Middle frontal gyrus (tissue), 1 donor: ENCODE results near the gene B3GNT4.
"Not testable (repeated sequence)": the region's sequence is repeated elsewhere in the genome, so short reads cannot be mapped to it uniquely, and the experiment has no call there.

Experiments used
- DNase-seq: peaks from one replicate; pipeline ENCODE4 v3.0.0-alpha.2; 2015; ENCODE audit warnings: low spot score; ENCODE audit errors: extremely low spot score

The B3GNT4 gene

GRCh38 chr12:122215771-122216170 is 12.3 kb downstream of the B3GNT4 start:
- DNase-seq, result no peak

DNA sequence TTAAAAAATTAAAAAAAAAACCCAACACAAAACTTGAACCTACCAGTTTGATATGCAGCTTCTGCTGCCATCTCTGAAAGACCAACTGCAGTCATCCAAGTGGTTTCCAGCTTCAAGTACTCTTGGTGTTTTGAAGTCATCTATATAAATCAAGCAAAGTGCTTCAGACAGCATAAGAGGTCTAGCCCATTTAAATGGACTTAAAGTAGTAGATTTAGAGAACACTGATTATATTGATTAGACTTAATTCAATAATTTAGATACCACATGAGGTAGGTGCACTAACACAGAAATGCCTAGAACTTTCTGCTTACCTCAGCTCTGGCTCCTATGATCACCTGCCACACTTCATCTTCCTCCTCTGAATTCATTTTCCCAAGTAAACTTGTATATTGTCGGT is 12.9 kb downstream of the B3GNT4 start:
- no peak for DNase-seq

DNA sequence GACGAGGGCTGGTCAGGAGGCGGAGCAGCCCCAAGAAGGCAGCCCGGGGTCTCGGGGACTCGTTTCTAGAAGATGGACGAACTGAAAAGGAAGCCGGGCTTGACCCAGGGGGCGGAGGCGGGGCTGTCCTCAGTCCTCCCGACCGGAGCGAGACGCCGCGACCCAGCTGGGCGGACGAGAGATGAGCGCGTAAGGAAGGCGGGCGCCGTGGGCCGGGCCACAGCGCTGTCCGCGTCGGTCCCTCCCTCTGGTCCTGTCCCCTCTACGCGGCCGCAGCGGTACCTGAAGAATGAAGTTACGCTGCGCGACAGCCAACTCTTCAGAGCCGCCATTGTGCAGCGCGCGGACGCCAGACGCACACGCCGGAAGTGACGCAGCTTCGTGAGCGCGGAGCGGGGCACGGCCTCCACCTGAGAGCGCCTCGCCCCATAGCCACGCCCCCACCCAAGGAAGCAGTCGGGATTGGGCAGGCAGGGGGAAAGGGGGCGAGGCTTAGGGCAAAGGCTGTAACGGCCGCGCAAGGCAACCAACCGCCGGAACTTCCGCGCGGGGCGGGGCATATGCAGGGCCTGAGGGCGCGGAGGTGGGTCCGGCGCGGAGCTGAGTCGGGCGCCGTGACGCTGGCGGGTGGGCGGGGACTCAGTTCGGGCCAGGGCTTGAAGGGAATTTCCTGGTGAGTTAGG is 22.3 kb downstream of the B3GNT4 start, which contains the start of gene DIABLO:
TSS of gene DIABLO (minus strand) at position 370 of the 683 bp plus-strand sequence. CDS start at position 332, 38 bp downstream.
- DNase-seq, result peak; percentile 100

DNA sequence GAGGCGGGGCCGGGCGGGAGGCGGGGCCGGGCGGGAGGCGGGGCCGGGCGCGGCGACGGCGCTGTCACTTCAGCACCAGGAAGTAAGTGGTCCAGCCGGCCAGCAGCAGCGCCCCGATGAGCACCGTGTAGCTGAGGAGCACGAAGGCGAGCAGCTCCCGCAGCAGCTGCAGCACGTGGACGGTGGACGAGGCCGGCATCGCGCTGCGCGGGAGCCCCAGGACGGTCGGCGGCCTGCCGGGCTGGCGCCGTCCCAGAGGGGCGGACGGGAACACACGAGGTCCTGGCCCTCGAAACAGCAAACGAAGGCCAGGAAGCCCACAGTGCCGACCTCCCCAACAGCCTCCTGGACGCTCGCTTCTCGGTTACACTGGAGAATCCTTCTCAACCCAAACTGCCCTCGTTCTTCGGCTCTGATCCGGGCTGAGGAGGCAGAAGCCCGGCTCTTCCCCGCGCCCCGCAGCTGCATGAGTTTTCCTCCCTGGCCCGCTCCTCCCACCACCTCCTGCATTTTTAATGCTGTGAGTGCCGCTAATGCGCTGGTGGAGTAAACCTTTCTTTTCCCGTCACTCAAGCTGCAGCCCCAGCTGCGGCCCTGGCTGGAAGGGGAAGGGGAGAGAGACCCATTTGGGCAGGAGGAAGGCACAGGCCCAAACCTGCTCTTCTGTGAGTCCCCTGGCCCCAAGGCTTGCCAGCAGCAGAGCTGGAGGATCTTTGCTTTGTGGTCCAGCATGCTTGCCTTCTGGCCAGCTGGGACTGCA is 23.0 kb downstream of the B3GNT4 start:
- no peak for DNase-seq

DNA sequence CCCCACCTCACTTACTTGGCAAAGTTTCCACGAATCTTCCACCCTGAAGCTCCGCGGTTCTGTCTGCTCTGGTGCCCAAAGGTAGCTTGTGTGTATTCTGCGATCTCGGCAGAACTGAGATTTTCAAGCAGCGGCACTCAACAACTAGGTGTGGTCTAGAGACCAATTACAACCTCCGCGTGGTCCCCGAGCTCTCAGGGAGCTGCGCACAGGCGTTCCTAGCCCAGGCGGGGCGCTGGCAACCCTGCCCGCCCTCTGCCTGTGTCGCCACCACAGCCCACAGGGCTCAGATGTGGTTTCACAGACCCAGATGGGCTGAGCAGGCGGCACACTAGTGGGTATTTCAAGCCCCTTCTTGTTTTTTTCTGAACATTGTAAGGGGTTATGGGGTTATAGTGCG is 23.8 kb downstream of the B3GNT4 start:
- DNase-seq, result no peak

DNA sequence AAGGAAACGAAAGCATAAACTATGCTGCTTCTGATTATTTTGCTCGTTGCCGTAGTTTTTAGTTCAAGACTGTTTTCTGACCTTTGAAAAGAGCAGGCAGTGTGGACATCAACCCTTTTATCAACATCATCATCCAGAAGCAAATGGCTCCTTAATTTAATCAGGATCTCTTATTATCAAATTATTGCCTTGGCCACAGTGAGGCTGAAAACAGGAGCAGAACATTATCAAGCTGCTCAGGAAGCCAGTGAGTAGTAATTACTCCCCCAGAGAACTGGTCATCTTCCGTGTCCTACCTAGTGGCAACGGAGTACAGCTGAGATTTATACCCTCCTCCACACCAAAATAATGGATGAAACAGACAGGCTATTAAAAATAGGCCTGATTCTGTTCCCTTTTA is 24.6 kb downstream of the B3GNT4 start:
- no peak for DNase-seq

- DNase-seq, result no peak
These were observed 27.3 kb downstream of the B3GNT4 start for GRCh38 chr12:122230798-122231197.

DNA sequence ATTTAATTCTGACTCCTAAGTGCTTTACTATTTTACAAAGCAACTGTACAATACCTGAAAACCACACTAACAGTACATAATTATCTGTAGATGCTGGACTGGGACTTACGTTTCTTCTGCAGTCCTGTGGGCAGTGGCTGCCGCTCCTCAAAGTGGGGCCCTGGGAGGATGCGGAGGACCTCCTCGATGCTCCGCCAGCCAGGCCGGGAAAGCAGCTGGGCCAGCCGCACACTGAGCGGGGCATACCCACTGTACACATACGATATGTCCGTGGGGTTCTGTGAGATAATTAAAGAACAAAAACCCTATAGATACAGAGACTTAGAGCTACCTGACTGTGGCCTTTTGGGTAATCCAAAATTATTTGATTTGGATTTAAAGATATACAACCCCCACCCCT is 29.2 kb downstream of the B3GNT4 start:
- DNase-seq, result no peak

- DNase-seq, result no peak
These were observed 32.2 kb downstream of the B3GNT4 start for GRCh38 chr12:122235741-122236140.

GRCh38 chr12:122238861-122239260 is 35.4 kb downstream of the B3GNT4 start:
- no peak for DNase-seq

GRCh38 chr12:122243965-122244364 is 40.5 kb downstream of the B3GNT4 start:
- no peak for DNase-seq

DNA sequence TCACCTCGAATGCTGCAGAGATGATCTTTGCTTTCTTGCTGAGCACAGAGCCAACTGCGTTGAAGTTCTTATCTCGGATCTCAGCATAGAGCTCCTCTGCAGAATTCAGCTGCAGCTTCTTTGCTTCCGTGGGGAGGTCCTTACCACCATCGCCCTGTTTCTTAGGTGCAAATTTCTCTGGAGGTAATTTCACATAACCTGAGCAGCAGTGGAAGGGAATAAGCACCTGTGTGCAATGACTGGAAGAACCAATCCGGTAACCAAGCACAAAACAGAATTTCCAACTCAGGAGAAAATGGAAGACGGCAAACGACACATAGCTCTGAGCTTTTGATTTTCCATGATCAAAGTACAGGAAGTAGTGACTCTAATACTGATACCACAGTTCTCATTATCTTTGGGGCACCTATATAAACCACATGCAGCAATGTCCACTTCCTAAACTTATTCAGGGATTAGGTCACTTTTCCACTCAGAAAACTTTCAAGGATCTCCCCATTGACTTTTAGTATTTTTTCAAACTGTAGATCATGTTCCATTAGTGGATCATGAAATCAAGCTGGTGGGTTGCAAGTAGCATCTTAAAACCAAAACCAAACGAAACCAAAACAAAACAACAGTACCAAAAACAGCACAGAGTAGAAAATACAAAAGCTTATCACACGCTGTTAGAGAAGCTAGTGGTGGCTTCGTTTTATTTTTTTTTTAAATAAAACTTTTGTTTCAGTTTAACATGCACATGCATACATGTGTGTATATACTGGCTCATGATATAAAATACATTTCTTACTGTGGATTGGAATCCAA is 41.3 kb downstream of the B3GNT4 start:
- no peak for DNase-seq

DNA sequence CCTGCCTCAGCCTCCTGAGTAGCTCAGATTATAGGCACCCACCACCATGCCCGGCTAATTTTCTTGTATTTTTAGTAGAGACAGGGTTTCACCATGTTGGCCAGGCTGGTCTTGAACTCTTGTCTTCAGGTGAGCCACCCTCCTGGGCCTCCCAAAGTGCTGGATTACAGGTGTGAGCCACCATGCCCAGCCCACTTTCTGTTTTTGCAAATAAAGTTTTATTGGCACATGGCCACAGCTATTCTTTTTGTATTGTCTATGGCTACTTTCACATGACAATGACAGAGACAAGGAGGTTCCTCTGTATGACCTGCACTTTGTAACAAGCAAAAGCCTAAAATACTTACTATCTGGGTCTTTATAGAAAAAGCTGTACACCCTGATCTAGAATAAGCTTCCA is 42.0 kb downstream of the B3GNT4 start:
- DNase-seq, result no peak

DNA sequence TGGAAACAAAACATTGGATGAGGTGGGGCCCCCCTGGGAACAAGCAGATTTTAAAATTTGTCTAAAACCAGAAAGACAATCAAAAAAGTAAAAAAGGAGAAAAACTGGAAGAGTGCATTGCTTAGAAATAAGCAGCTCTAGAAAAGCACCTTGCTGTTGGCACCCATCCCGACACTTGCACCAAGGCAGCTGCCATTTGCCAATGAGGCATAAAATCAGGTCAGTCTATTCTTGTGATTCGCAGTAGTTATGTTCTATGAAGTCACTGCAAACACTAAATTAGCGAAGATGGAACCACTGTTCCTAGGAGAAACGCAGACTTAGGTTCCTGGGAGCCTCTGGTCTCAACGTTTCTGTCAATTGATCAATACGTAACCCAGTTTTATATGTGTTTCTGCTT is 46.5 kb downstream of the B3GNT4 start:
- DNase-seq, result no peak

DNA sequence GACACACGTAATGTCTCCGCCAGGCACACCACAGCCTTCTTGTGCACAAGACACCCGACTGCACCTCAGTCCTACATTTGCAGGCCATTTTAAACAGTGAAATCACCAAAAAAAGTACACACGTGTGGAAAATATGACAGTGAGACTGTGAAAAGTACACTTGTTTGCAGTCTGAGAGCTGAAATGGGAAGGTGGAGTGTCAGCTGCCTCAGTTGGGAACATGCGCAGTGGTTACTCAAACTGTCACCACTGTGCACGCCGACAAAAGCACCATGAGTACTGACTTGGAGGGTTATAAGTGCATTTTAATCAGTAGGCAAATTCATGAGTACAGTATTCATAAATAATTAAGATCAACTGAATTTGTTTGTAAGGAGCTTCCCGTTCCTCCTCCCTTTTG is 47.0 kb downstream of the B3GNT4 start:
- DNase-seq, result no peak

- DNase-seq, result not testable (repeated sequence)
These were observed 55.0 kb downstream of the B3GNT4 start for GRCh38 chr12:122258462-122258861.
